HG03060 (cell line): Measurements from ENCODE around the gene CSRP3.

Experiments used
- ATAC-seq: cut with Tn5 transposase; IDR thresholded peaks from one replicate; pipeline ENCODE4 v1.9.1; 2021; ENCODE audit warnings: low read depth, moderate number of reproducible peaks; ENCODE audit not compliant: unreplicated experiment

CSRP3 gene

DNA sequence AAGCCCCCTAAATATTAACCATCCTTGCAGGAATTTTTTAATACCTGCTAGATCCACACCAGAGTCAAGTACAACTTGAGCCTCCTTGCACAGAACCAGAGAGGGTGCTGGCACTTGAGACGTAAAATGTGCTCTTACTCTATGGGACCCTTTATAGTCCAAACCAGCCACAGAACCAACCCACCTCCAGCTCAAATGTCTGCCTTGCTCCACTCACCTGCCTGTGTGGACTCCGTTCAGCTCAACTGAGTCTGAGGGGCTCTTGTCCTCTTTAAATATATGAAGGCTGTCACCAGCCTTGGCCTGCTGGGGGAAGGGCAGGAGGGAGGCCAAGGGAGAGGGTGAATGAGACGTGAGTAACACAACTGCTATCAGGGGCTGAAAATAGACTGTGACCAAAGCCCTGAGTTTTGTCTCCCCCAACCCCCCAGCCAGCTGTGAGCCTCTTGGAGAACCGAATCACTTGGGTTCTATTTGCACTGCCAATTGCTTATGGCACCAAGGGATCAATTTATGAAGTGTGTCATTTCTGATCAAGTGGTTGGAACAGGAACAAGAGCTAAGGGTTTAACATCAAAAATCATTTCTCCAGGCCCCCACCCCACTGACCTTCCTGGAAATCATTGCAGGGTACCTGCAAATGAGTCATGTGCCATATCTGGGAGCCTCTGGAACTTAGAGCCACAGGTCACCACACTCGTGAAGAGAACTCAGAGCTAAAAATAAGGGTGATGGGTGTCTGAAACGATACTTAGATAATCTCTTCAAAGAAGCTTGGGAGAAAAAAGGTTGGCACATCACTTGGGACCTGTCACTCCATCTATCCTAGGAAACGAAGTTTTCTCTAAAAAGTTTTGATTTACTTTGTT is at the start of gene CSRP3:
Gene CSRP3, minus strand, starts transcription at position 247 of the 869 bp plus-strand sequence. CDS start 9,535 bp downstream, outside the sequence.
- ATAC-seq, result no peak

DNA sequence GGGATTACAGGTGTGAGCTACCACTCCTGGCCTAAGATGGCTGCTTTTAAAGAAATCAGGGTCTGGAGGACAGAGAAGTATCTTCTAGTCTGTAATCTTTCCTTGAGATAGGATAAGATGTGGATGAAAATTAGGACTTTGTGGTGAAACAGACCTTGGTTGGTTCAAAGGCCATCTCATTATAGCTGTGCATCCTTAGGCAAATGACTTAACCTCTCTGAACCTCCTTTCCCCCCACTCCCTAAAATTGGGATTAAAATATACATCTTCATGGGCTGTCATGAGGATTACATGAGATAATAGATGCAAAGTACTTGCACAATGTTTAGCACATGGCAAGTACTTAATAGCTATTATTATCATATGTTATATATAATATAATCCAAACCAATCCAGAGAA is 49.8 kb upstream of the CSRP3 start:
- no peak for ATAC-seq

DNA sequence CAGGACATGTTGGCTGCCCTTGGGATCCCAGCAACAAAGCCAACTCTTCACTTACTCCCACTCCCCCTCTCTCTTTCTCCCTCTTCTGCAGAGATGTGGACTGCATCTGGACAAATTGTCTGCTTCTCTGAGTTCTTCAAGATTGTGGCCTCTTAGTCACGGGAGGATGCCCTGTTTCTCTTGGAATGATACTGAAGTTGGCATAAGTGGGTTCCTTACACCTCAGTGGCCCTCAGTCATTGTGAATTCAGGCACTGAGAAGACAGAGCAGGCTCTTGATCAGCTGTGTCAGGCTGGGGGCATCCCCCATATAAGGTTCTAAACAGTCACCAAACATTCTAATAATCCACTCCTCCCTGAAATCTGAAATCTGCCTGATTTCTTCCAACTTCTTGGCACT is 45.0 kb upstream of the CSRP3 start:
- no peak for ATAC-seq

DNA sequence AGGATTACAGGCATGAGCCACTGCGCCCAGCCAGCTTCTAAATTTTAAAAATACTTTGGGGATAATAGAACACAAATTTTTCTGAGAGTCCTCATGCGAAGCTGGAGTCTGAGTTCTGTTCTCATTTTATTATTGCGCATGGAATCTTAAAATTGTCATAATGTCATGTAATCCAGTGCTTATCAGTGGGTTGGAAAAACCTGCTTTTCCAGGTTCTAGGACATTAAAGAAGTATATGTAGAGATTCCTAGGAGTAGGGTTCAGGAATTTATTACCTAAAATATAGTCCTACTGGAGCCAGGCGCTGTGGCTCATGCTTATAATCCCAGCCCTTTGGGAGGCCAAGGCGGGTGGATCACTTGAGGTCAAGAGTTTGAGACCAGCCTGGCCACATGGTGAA is 43.6 kb upstream of the CSRP3 start:
- no peak for ATAC-seq

DNA sequence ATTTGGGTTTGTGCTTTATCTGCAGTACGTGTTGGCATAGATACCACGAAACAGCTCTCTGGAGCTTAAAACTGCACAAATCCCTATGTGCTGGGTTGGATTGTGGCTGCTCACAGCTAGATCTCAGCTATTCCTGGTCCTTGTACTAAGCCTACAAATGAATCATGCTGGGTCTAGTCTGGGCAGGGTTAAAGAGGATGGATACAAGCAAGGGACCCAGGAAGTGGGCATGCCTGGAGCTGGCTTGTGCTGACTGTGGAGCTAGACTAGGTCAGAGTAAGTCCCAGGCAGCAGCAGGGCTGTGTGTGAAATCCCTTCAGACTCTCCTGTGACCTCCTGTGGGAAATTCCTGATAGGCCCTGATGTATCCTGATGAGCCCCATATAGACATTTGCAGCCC is 42.8 kb upstream of the CSRP3 start:
- no peak for ATAC-seq

DNA sequence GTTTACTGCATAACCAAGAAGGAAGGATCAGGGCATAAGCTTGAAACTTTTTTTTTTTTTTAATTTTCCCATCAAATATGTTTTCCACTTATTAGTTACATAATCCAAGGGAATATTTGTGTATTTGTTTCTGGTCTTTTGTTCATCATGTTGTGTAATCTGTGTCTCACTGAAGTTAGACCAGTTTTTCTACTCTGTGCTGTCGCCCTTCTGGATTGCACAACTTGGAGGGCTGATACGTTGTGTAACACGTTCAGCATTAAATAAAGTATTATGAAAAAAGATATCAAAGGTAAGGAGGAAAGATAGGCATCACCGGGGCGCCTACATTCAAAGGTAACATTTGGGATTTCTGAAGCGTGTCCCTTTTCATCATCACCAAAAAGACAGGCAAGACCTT is 42.3 kb upstream of the CSRP3 start:
- ATAC-seq, result no peak

DNA sequence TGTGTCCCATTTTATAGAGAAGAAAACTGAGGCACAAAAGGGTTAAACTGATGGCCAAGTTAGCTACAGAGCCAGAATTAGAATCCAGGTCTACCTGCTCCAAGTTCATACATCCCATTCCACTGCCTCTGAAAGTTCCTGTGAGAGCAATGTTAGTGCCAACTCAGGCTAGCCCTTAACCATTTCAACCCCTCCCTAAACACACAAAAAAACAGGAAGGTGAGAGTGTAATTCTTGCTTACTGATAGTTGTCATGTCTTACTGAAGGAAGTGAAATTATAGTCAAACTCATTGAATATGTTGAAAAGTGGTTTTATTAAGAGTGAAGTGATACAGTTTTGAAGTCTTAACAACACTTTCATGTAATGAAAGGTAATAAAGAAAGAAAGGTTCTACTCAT is 41.8 kb upstream of the CSRP3 start:
- ATAC-seq, result no peak

DNA sequence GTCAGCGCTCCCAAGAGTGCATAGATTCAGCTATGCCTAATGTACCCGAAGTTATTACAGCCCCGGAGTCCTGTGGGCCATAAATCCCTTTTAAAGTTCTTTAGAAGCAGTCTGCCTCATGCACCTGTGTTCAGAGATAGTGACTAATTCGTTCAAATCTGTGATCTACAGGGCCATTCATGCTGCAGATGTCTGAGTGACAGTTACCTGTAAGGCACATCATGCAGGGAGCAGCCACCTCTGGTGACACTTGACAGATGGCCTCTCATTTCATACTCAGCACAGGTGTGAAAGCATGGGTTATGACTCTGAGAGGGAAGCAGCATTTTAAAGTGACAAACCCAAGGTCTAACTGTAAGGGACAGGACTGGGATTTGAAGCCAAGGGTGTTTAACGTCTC is 41.4 kb upstream of the CSRP3 start:
- ATAC-seq, result no peak

DNA sequence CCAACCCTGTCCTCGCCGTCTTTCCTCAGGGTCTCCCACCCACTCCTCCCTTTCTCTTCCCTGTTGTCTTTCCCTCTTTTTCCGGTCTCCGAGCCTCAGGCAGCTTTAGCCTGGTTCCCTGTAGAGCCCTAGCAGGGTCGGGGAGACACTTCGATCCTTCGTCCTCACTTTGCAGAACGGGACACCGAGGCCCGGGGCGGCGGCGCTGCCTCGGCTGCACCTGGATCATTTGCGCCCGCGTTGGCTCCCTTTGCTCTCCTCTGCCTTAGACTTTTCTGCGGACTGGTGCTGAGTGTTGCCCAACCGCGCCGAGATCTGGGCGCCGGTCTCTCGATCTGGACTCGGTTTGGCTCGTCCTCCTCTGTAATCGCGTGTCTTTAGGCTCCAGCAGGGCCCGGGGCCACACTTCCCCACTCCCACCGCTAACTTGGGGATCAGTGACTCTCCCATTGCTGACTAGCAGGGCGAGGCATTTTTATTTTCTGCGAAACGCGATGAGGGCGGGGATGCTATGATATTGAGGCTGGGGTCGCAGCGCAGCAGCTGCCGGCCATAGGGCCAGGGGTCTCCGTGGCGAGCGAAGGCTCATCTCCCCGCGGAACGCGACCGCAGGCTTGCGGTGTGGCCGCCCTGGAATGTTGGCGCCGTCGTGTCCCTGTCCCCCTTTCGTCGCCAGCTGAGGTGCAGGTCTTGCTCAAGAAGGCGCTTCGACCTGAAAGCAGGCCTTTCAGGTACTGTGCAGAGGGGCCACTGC is 40.6 kb upstream of the CSRP3 start:
- ATAC-seq, result no peak

DNA sequence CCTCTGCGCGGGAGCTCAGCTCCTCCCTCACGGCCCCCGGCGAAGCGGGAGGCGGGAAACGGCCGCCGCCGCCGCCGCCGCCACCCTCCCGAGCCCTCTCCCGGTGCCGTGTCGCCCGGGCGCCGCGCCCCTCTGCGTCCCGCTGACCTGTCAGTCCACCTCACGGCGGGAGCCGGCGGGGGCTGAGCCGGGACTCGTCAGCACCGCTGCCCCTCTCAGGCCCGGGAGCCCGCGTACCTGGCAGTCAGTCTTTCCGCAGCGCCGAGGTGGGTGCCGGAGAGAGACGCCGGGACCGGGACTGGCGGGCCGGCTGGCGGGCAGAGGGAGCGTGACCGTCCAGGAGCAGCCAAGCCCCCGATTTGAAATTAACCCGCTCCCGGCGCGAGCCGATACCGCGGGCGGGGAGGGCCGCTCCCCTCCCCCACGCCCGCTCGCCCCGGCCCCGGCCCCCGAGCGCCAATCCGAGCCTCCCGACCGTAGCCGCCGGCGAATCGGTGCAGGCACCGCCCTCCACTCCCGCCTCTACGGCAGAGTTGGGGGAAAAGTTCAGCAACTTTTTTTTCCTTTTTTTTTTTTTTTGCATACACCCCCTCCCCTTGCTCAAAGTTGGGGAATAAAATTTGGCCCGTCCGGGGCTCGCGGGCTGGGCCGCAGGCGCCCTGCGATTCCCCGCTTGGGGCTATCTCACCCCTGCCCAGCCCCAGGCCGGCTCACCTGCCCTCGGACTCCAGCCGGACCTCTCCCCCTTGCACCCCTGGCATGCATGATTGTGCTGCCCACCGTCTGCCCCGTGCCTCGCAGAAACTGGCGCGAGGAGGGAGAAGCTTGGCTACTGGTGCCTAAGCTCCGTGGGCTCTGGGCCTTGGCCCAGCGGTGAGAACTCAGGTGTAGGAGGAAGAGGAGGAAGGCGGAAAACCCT is 39.7 kb upstream of the CSRP3 start:
- peak; percentile 23 for ATAC-seq

DNA sequence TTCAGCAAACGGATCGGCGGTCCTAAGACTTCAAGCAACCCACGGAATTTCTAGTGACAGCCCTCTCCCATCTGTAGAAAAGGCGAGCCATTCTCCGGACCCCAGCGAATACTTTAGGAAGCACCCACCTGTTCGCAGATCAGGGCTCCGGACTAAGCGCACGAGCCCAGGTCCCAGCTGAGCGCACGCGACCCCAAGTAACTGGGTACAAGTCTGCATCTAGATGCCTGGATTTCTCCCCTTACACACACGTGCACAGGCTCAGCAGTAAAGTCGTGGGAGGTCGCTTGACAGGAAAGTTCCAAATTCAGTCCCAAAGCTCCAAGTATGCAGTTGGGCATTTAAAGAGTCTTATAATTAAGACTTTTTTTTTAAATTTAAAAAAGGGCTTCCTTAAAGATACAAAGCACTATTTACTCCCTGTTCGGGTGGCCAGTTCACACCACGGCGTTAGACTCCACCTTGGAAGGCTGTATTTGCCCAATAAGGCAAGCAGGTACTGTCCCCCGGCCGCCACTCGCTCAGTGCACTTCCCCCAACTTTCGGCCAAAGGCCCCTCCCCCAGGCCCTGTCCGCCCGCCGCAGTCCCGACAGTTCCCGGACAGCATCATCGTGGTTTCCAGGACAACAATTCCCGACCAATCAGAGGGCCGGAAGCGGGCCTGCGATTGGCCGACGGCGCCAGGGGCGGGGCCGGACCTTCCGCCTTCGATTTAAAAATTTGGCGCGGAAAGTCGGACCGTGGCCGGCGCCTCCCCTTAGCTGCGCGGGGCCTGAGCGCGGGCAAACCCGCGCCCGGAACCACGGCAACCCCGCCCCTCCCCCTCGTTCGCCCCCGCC is 38.9 kb upstream of the CSRP3 start, which contains the start of gene E2F8:
Gene E2F8, minus strand, starts transcription at position 526 of the 840 bp plus-strand sequence. CDS start 824 bp downstream, outside the sequence.
- ATAC-seq, result peak; percentile 77

DNA sequence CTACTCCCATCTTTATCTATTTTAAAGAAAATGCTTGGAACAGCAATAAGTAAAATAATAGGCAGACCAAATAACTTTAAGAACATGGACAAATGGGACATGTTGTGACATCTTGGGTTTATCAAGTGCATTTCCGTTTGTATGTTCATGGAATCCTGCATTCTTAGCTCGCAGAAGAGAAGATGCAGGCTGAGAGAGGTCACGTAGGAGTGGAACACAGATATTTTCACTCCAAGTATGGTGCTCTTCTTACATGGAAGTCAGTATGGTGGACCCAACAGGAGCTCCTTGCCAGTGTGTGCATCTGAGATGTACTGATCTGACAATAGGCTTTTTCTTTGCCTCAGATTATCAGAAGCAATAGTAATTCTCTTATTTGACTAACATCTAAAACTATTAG is 37.3 kb upstream of the CSRP3 start:
- no peak for ATAC-seq

DNA sequence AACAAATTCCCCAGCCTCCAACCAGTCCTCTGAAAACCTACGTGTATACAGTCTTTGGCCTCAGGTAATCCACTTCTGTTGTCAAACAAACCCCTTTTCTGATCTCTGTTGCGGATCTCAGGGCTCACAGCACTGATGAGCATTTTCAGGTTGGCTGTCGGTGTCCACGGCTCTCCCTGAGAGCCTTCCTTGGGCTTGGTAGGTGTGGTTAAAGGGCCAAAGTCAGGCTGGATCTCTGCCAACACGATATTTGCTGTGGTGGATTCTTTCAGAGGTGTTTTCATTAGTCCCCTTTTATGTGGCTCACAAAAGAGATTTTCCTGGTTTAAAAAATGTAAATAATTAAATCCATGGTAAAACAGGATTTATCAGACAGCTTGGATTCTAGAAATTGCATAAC is 36.0 kb upstream of the CSRP3 start:
- ATAC-seq, result no peak

DNA sequence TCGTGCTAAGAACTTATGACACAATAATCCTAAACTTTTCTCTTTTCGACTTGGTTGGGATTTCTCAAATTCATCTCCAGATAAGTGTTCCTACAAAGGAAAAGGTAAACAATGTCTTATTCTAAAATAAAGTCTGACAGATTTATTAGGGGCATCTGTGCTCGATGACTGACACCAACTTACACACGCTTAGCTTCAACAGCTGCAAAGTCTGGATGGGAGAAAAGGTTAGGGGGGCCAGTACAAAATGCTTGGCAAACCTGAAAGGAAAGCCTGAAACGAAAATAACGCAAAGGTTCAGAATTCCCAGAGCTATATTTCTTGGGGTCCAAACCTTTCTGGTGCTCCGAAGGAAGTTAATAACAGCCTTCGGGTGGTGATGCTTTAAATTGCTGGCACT is 35.6 kb upstream of the CSRP3 start:
- ATAC-seq, result no peak

DNA sequence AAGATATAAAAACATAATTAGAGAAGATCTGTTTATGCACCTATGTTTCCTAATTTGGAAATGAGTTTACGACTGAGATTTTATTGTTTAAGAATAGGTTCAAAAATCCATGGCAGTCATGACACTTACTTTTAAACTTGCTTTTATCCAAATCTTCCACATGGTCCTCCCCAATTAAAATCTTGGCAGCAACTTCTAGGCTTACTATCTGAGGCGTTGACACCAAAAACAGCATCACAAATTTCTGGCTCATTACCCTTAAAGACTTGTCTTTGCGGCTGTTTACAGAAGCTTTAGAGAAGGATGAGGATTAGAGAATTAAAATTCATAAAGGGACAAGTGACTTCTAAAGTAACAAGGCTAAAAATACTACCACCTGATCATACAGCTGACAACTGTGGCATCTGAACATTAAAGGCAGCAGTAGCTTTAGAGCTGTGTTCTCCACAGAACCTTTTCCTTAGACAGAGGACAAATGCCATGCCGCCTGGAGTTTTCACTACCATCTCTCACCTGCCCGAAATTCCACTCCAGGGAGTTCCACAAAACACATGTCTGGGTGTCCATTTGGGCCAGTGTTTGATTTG is 32.5 kb upstream of the CSRP3 start:
- ATAC-seq, result no peak

DNA sequence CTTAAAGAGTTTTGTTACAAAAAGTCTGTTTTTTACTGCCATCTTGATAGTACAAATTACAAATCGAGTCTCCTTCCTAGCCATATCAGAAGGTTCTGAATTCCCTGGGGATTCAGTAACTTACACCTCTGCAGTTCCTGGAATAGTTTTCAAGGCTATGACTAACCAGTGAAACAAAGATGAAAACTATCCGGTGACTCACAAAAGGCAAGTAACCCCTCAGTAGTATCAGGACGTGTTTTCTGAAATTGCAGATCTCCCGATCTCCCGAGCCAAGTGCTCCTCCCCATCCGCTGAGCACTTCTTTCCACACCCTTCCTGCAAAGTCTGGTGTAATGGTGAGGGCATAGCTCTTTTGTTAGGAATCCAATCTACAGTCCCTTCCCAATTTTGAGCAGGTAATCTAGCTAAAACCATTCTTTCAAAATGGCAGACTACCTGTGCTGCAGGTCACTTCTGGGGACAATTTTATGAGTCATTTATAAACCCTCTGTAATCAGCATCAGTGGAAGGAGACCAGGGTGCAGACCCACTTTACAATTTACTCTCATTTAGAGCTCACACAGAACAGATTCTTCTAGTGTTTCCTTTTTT is 31.2 kb upstream of the CSRP3 start:
- ATAC-seq, result no peak

DNA sequence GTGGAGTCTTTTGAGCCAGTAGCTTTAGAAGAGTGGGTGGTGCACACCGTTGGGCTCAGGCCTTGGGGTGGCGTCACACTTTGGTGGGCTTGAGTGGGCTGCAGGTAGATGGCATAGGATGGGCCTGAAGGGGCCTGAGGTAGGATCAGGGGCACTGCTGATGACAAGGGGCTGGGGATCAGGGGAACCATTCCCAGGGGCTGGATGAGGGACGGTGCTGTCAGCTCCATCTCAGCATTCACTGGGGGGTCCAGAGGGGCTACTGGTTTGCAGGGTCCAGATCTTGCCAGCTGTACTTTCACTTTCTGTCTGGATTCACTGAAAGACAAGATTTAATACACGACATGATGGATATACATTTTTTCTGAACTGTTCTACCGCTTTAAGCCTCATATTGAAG is 27.9 kb upstream of the CSRP3 start:
- ATAC-seq, result no peak

DNA sequence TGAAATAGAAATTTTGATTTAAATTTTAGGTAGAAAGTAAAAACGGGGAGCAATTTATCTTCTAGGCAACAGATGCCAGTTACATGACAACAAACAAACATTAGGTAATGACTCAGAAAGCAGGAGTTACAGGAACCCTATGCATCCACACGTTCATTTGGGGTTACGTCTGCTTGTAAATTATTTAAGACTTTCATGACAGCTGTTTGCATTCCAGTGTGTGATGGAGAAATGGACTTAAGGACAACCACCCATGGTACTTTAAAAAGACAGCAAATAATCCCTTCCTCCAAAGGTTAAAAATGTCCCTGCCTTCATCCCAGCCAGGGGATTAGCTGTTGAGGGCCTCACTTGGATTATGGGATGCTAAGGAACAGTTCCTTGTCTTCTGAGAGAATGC is 27.2 kb upstream of the CSRP3 start:
- ATAC-seq, result no peak
